Stimulated activated CD8-positive, alpha-beta memory T cell treated with anti-CD3 and anti-CD28 coated beads, Interleukin-7, amount 100 ng/mL, for 24 hours (primary cell): Measurements from ENCODE around the gene NPR3.
"Not testable (repeated sequence)": the region's sequence is repeated elsewhere in the genome, so short reads cannot be mapped to it uniquely, and the experiment has no call there.

Experiments
- DNase-seq: peaks from one replicate; pipeline ENCODE4 v3.0.0-alpha.2; 2020; ENCODE audit warnings: low read depth

The NPR3 gene

DNA sequence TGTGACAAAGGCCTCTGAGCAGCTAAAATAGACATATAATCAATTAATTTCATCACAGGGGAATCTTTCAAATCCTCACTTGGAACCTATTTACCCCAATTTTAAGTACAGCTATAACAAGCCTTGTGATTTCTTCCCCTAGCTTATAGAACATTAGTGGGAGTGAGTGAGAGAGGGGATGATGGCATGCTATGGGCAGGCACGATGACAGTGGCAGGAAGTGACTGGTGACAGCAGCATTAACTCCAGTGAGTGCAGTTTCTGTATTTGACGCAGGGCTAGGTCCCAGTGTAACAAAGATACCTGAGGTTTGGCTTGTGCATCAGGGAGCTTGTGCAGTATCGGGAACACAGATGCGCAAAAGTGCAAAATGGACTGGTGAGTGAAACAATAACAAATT is 54.1 kb downstream of the NPR3 start:
- DNase-seq = no peak

- DNase-seq = no peak
Measured at GRCh38 chr5:32767948-32768467, 56.9 kb downstream of the NPR3 start.

- DNase-seq = no peak
Measured at GRCh38 chr5:32769711-32770110, 58.6 kb downstream of the NPR3 start.

DNA sequence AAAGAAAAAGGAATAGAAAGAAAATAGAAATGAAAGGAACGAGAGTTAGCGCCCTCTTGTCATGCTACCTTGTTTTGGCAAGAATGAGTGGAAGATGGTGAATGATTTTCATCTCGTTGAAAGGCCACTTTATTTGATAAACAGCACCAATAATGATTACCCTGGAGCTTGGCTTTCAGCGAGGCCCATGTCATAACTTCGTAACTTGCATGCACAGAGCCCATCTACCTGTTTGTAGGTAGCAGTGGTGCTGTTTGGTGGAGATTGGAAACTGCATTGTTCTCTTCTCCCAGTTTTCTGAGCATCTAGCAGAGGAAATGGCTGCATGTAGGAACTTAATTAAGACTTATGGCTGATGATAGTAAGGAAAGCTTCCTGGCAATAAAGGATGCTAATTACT is 59.3 kb downstream of the NPR3 start:
- DNase-seq = no peak

DNA sequence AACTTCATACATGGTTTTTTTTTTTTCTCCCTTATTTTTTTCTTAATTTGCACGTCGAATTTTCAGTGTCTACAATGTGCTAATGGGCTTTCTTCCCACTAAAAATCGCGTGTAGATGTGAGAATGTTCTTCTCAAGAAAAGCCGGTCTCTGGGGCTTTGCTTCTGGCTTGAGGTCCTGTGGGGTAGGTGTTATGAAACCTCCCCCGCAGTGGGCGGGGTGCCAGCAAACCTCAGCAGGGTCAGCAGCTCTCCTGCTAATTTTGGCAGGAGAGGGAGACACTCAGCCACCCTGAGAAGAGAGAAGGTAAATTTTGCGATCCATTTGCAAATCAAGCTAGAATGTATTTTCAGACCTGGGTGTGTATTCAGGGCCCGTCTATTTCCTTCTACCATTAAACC is 59.9 kb downstream of the NPR3 start:
- DNase-seq = no peak

DNA sequence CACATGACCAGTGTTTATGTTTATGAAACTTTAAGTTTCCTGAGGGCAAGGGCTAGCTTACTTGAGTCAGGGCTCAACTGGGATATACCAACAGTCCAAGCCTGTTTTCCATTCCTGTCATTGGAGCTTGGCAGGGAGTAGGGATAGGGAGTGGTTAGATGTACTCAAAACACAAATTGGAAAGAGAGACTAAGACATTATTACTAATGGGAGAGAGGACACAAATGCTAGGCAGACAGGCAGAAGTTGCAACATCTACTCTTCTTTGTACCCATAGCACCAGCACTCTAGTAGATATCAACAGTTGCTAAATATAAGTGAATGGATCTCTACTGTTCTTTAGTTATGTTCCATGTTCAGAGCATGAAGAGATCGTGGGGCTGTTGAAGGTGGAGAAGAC is 62.8 kb downstream of the NPR3 start:
- DNase-seq = no peak

GRCh38 chr5:32776200-32776599 is 65.1 kb downstream of the NPR3 start:
- no peak for DNase-seq

- no peak for DNase-seq
Measured at GRCh38 chr5:32777222-32777621, 66.1 kb downstream of the NPR3 start.

GRCh38 chr5:32777733-32778132 is 66.6 kb downstream of the NPR3 start:
- no peak for DNase-seq

DNA sequence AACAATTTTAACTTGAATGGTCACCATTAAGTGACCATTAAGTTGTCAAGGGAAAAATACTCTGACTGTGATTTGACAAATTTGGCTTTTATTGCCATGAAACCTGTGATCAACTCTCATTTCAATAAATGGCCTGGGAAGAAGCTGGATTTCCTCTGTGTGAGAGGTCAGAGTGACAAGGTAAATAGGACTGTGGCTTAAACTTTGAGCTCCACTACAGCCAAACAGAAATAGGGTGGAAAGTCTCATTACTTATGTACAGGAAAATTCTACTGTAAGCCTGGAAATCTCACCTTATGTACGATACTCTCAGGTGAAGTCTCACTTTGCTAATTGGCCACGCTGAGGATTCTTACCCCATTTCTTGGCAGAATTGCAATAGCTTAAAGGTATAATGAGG is 67.3 kb downstream of the NPR3 start:
- DNase-seq = no peak

DNA sequence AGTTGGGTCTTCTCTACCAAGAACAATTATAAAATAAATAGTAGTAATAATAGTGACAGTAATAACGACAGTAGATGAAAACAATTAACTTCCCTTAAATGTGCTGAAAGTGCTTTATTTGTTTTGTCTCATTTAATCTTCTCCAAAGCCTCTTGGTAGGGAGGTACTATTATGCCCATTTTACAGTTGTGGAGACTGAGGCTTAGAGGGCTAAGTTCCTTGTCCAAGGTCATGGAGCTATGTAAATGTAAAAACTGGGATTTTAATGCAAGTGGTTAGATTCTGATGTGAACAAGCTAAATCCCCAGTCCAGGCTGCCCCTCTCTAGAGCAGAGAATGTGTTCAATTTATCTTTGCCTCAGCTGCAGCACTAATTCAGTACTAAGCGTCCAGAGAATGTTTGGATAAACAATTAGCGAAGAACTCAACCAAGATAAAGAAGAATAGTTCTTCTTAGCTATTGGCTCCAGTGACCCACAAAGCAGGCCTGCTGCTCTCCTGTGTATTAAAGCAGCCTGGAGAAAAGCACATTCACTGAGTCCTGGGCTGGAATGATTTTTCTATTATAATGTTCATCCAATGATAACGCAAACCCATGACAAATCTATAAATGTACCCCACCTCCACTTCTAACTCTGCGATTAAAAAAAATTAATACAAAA is 68.8 kb downstream of the NPR3 start:
- DNase-seq = no peak

- DNase-seq = no peak
Measured at GRCh38 chr5:32780508-32780919, 69.4 kb downstream of the NPR3 start.

DNA sequence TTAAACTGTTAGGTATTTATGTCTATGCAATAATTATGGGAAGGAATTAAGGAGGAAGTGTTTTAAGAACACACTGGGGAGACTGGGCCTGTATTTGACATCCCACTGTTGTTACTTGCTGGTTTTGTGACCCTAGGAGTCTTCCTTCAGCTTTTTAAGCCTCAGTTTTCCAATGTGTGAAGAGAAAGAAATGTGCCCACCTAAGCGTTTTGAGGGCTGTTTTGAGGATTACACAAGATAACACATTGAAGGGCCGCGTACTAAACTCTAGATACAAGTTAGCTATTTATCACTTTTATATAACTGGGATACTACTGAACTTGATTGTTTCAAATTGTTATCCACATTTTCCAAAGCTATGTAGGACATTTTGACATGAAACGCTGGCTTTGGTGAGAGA is 72.5 kb downstream of the NPR3 start:
- DNase-seq = no peak

GRCh38 chr5:32785611-32786254 is 74.6 kb downstream of the NPR3 start:
- no peak for DNase-seq

- no peak for DNase-seq
Measured at GRCh38 chr5:32786311-32786710, 75.2 kb downstream of the NPR3 start.

DNA sequence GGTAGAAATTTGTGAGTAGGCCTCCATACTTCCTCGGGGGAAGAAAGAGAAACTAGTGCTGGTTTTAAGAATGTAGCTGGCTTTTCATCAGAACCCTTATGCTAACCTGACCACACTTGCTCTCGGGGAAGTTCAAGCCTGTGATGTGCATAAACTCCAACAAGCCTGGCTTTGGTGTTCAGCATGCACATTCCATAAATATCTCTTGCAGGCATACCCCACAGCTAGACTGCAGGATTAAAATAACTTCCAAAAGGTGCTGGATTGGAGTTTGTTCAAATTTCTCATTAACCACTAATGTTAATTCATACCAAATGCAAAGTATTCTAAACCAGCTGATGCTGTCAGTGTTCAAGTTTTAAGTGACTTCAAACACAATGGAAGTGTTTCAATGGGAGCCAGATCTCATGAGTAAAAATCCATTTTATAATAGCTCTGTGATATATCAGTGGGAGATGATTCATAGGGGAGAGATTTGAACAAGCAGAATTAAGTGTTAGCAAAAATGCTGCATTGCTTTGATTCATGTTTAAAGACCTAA is 79.4 kb downstream of the NPR3 start:
- no peak for DNase-seq

DNA sequence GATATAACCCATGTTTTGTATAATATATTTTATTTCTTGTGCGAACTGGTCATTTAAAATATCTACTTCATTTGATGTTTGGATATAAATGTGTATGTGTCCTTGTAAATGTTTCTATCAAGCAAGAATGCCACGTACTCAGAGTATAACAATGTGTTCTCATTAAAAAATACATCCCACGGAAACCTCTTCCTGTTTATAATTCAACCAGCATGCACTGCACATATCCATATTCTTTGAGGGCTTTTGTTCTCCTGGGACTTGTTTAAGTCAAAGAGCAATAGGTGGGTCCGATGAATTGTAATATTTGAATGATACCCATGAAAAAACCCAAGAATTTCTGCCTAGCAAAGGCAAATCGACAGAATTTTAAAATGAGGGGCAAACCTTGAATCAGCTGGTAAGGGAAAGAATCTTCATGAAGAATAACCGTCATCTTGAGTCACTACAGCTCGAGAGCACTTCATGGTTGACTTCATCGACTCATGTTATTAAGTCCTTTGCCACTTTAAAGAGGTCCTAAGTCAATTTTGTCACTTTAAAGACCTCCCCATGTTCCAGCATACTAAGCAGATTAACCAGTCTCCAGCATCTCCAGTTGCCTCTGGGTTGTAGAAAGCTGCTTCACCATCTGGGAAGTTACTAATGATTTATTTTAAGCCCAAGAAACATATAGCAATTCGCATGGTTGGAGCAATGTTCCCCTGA is 80.6 kb downstream of the NPR3 start:
- DNase-seq = no peak

GRCh38 chr5:32794086-32794485 is 83.0 kb downstream of the NPR3 start:
- no peak for DNase-seq

DNA sequence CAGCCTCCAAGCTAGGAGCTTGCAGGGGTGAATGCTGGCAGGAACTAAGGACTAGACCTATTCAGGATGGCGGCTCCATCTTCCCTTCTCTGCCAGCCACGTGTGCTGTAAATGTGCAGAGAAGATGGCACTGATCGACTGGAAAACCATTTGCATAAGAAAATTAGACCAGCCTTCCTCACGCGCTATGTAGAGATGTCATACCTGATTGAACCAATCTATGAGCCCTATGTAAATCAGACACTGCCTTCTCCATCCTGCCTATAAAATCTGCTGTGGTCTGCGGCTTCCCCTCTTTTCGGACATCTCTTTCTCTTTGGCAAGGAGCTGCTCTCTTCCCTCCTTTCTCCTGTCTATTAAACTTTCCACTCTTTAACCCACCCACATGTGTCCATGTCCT is 91.6 kb downstream of the NPR3 start:
- DNase-seq = no peak

GRCh38 chr5:32803656-32804055 is 92.5 kb downstream of the NPR3 start:
- no peak for DNase-seq

DNA sequence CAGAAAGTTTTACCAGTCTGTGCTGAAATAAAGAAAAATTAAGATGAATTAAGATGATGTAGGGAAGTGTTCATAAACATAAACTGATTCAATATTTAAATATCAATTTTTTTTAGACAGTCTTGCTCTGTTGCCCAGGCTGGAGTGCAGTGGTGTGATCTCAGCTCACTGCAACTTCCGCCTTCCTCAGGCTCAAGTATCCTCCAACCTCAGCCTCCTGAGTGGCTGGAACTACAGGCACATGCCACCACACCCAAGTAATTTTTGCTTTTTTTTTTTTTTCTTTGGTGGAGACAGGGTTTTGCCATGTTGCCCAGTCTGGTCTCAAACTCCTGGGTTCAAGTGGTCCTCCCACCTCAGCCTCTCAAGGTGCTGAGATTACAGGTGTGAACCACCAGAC is 94.3 kb downstream of the NPR3 start:
- DNase-seq = not testable (repeated sequence)

- DNase-seq = no peak
Measured at GRCh38 chr5:32805971-32806638, 95.0 kb downstream of the NPR3 start.
